HFF-Myc (cell line): ENCODE measurements around the gene THRA.
A peak's percentile ranks its signal among the peaks of the same experiment; 100 is the strongest.

ENCODE experiments used
- DNase-seq: peaks from one replicate; pipeline ENCODE4 v3.0.0-alpha.2; 2011; ENCODE audit warnings: low read depth; ENCODE audit errors: extremely low read depth
- H3K4me3 ChIP-seq: replicated peaks from 2 replicates; pipeline ENCODE4 v1.5.1; 2011; ENCODE audit warnings: low read depth, mild to moderate bottlenecking, control low read depth, low read length
- TF ChIP-seq, protein P1 (sequence below): IDR thresholded peaks from 2 replicates; pipeline ENCODE4 v1.5.1; 2012; ENCODE audit warnings: mild to moderate bottlenecking, low read depth, low read length, control low read depth; ENCODE audit errors: missing control alignments

Gene THRA, protein sequence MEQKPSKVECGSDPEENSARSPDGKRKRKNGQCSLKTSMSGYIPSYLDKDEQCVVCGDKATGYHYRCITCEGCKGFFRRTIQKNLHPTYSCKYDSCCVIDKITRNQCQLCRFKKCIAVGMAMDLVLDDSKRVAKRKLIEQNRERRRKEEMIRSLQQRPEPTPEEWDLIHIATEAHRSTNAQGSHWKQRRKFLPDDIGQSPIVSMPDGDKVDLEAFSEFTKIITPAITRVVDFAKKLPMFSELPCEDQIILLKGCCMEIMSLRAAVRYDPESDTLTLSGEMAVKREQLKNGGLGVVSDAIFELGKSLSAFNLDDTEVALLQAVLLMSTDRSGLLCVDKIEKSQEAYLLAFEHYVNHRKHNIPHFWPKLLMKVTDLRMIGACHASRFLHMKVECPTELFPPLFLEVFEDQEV

DNA sequence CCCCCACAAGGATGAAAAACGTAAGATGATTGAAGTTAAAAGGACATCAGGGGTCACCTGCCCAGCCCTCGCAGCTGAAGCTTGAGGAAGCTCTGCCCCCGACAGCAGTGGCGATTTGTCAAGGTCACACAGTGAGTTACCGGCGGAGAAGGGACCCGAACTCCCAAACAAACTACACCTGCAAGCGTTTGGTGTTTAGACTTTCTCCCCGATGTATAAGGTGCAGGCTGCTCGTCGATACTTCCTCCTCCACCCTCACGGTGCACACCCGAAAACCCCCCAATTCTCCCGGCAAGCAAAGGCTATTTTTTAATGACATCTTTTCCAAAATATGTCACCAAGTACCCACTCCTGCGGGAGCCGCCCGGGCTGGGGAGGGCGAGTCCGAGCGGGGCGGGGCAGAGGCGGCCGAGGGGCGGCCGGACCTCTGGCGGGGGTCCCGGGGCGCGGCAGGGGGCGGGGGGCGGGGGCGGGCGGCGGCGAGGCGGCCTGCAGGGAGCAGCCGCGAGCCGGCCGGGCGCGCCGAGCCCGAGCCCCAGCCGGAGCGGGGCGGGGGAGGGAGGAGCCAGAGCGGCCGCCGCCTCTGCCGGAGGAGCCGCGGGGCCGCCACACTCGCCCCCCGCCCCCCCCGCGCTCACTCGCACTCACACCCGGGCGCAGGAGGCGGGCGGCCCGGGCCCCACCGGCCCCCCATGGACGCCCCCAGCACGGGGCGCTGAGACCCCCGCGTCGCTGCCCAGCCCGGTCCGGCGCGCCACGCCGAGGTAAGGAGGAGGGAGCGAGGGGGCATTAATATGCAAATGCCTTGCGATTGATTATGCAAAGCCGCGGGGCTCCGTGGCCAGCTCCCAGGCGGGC lies at the start of gene THRA:
THRA (plus strand) TSS at position 637 of the 858 bp plus-strand sequence. CDS start 11,524 bp downstream, outside the sequence.
- peak within 1 kb of the TSS; percentile 88 for H3K4me3 ChIP-seq
- TF ChIP-seq, protein P1, sequence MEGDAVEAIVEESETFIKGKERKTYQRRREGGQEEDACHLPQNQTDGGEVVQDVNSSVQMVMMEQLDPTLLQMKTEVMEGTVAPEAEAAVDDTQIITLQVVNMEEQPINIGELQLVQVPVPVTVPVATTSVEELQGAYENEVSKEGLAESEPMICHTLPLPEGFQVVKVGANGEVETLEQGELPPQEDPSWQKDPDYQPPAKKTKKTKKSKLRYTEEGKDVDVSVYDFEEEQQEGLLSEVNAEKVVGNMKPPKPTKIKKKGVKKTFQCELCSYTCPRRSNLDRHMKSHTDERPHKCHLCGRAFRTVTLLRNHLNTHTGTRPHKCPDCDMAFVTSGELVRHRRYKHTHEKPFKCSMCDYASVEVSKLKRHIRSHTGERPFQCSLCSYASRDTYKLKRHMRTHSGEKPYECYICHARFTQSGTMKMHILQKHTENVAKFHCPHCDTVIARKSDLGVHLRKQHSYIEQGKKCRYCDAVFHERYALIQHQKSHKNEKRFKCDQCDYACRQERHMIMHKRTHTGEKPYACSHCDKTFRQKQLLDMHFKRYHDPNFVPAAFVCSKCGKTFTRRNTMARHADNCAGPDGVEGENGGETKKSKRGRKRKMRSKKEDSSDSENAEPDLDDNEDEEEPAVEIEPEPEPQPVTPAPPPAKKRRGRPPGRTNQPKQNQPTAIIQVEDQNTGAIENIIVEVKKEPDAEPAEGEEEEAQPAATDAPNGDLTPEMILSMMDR: no peak
- DNase-seq: no peak

DNA sequence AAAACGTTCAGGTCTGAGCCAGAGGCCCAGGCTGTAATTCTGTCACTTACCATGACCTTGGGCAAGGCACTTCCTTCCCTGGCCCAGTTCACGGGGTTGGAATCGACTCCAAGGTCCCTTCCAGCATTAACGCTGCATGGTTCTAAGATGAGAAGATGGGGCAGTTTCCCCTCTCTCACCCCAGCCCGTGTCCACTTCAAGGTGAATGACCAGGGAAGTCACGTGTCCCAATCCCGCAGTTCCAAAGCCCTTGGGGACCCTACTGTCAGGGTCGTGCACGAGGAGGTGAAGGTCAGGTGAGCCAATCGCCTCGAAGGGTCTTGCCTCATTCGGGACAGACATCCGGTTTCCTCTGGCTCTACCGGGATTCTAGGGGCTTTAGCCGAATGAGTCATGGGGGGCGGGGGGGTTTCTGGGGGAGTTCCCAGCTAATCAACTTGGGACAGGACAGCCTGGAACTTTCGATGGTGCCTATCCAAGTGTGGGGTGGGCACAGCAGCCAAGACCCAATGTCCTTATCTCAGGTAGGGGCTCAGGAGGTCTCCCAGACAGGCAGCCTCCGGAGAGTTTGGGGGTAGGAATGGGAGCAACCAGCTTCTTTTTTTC lies 48.3 kb upstream of the THRA start:
- no peak overlapping the region for H3K4me3 ChIP-seq
- TF ChIP-seq, protein P1: no peak
- DNase-seq: no peak

DNA sequence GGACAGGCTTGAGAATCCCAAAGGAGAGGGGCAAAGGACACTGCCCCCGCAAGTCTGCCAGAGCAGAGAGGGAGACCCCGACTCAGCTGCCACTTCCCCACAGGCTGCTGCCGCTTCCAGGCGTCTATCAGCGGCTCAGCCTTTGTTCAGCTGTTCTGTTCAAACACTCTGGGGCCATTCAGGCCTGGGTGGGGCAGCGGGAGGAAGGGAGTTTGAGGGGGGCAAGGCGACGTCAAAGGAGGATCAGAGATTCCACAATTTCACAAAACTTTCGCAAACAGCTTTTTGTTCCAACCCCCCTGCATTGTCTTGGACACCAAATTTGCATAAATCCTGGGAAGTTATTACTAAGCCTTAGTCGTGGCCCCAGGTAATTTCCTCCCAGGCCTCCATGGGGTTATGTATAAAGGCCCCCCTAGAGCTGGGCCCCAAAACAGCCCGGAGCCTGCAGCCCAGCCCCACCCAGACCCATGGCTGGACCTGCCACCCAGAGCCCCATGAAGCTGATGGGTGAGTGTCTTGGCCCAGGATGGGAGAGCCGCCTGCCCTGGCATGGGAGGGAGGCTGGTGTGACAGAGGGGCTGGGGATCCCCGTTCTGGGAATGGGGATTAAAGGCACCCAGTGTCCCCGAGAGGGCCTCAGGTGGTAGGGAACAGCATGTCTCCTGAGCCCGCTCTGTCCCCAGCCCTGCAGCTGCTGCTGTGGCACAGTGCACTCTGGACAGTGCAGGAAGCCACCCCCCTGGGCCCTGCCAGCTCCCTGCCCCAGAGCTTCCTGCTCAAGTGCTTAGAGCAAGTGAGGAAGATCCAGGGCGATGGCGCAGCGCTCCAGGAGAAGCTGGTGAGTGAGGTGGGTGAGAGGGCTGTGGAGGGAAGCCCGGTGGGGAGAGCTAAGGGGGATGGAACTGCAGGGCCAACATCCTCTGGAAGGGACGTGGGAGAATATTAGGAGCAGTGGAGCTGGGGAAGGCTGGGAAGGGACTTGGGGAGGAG lies 47.5 kb upstream of the THRA start, which contains the start of gene CSF3:
CSF3 (plus strand) TSS at position 436 of the 993 bp plus-strand sequence; CDS start at position 471, 35 bp downstream.
- TF ChIP-seq, protein P1: no peak
- no peak within 1 kb of the TSS for H3K4me3 ChIP-seq
- no peak for DNase-seq

DNA sequence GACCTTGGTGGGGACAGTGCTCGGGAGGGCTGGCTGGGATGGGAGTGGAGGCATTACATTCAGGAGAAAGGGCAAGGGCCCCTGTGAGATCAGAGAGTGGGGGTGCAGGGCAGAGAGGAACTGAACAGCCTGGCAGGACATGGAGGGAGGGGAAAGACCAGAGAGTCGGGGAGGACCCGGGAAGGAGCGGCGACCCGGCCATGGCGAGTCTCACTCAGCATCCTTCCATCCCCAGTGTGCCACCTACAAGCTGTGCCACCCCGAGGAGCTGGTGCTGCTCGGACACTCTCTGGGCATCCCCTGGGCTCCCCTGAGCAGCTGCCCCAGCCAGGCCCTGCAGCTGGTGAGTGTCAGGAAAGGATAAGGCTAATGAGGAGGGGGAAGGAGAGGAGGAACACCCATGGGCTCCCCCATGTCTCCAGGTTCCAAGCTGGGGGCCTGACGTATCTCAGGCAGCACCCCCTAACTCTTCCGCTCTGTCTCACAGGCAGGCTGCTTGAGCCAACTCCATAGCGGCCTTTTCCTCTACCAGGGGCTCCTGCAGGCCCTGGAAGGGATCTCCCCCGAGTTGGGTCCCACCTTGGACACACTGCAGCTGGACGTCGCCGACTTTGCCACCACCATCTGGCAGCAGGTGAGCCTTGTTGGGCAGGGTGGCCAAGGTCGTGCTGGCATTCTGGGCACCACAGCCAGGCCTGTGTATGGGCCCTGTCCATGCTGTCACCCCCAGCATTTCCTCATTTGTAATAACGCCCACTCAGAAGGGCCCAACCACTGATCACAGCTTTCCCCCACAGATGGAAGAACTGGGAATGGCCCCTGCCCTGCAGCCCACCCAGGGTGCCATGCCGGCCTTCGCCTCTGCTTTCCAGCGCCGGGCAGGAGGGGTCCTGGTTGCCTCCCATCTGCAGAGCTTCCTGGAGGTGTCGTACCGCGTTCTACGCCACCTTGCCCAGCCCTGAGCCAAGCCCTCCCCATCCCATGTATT lies 46.5 kb upstream of the THRA start:
- no peak for DNase-seq
- TF ChIP-seq, protein P1: no peak

DNA sequence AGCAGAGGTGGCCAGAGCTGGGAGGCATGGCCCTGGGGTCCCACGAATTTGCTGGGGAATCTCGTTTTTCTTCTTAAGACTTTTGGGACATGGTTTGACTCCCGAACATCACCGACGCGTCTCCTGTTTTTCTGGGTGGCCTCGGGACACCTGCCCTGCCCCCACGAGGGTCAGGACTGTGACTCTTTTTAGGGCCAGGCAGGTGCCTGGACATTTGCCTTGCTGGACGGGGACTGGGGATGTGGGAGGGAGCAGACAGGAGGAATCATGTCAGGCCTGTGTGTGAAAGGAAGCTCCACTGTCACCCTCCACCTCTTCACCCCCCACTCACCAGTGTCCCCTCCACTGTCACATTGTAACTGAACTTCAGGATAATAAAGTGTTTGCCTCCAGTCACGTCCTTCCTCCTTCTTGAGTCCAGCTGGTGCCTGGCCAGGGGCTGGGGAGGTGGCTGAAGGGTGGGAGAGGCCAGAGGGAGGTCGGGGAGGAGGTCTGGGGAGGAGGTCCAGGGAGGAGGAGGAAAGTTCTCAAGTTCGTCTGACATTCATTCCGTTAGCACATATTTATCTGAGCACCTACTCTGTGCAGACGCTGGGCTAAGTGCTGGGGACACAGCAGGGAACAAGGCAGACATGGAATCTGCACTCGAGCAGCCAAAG lies 45.2 kb upstream of the THRA start:
- H3K4me3 ChIP-seq: no peak overlapping the region
- TF ChIP-seq, protein P1: no peak
- no peak for DNase-seq

More for the DNA sequence above, 46.5 kb upstream of the THRA start:
- no peak overlapping the region for H3K4me3 ChIP-seq
